Renal cortical epithelial cell (primary cell): ENCODE results near the gene TMEM127. TPM values are rescaled to one million over a fixed set of nuclear protein-coding genes. Genes with fewer than 3 reads are reported as not detected.
"Not testable (repeated sequence)": the region's sequence is repeated elsewhere in the genome, so short reads cannot be mapped to it uniquely, and the experiment has no call there.

Experiments used
- DNase-seq: peaks from one replicate; pipeline ENCODE4 v3.0.0-alpha.2; 2011; ENCODE audit warnings: low read depth
- total RNA-seq: library from RNA; depleted of rRNA; stranded (reverse); fragments of >200 nt; gene quantifications from 2 replicates; pipeline ENCODE4 v1.2.3, GENCODE V29; 2014

Gene TMEM127
- total RNA-seq, 1 donor from 2014 or later = 48.0 TPM

DNA sequence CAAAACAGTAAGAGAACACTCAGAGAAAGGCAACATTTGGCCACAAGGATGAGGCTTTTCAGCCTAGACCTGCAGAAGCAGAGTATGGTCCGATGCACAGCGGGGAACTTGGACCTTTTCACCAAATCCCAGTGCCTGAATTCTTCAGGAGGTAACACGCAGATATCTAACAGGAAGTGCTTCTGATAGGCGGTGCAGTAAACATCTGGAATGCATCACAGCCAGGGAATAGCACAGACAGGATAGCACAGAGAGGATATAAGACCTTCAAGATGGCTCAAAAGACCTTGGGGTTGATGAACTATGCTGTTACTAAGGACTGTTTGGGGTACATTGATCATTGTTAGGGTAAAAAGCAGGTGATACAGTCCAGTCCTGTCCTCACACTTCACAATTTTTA, 1.7 kb downstream of the TMEM127 start:
- no peak for DNase-seq

DNA sequence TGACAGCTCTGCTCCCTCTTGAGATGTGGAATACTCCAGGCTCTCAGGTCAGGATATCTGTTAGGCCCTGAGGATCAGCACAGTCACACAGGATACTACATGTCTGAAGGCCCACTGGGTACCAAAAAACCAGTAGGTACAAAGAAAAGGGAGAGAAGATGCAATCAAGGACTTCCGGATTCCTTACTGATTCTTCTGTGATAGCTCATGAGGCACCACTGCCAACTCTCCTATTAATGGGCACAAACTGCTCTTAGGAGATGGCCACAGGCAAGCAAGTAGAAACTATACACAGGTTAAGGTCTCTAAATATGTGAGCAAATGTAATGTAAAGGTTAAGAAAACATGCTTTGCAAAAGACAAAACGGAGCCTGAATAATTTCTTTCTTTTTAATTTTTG, 3.5 kb downstream of the TMEM127 start:
- no peak for DNase-seq

DNA sequence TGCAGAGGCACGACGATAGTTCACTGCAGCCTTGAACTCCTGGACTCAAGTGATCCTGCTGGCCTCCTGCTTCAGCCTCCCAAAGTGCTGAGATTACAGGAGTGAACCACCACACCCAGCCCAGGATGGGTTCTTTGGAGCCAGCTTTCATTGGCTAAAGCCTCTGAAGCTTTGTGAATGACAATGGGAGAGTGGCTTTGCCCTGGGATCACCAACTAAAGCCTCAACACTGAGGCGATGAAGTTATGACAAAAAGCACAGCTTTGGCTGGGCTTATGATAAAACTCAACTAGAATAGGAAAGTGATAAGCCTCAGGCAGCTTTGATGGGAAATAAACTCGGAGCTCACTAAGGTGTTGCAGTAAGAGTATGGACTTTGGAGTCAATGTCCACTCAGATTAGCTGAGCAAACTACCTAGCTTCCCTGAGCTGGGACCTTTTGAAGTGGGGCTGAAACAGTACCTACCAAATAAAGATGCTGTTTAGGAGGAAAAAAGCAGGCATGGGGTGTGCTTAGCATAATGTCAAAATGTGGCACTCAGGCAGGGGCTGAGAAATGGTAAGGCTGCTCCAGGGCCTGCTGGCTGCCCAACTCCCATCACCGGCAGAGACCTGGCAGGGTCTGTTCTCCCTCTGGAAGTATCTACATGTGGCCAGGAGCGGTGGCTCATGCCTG, 4.3 kb downstream of the TMEM127 start:
- no peak for DNase-seq

DNA sequence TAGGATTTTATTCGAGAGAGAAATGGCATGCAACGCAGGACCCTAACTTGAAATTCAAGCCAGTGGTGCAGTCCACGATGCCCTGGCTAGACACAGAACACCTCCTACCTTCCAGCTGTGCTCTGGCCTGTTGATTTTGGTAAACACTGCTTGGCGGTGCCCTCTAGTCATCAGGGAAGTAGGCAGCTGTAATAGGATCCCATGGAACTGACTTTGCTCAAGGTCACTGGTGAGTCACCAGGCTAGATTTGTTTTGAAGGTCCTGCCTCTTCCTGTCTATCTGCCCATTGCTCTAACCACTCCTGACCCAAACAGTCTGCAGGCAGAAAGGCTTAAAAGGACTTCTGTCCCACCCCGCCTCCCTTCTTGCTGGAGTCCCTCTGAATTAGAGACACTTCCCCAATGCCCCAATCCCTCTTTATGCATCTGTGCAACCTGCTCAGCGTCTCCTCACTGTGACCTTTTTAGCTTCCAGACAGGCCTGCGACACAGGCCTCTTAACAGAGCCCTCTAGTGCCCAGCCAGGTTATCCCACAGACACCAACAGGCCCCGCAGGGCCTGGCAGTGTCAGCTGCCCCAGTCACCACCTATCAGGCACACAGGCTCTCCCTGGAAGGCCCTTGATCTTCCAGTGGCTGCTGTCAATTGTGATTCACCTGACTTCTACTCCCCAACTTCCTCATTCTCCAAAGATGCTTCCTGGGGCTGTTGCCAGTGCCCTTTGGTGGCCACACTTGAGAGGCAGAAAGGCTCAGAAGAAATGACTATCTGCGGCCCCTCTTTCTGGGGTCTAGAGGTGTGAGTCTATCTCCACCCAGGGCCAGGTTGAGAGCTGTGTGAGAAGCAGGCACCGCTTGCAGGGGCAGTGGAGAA, 5.2 kb downstream of the TMEM127 start:
- peak; percentile 94 for DNase-seq

DNA sequence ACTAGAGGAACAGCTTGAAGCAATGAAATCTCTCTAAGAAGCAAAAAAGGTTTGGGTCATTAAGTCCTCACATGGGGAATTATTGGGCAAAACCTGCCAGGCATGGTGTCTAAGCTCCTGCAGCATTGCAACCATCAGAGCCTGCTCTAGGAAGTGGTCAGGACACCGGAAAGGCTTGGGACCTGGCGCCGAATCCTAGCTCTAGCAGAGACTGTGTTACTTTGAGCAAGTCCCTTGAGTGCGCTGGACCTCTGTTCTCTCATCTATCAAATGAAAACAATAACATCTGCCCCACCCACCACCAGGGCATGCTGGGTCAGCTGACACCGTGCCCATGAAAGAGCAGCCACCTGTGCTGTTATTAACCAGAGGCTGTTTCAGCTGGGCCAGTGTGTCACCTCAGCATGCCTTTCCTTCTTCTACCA, 6.3 kb downstream of the TMEM127 start:
- DNase-seq = peak; percentile 66

DNA sequence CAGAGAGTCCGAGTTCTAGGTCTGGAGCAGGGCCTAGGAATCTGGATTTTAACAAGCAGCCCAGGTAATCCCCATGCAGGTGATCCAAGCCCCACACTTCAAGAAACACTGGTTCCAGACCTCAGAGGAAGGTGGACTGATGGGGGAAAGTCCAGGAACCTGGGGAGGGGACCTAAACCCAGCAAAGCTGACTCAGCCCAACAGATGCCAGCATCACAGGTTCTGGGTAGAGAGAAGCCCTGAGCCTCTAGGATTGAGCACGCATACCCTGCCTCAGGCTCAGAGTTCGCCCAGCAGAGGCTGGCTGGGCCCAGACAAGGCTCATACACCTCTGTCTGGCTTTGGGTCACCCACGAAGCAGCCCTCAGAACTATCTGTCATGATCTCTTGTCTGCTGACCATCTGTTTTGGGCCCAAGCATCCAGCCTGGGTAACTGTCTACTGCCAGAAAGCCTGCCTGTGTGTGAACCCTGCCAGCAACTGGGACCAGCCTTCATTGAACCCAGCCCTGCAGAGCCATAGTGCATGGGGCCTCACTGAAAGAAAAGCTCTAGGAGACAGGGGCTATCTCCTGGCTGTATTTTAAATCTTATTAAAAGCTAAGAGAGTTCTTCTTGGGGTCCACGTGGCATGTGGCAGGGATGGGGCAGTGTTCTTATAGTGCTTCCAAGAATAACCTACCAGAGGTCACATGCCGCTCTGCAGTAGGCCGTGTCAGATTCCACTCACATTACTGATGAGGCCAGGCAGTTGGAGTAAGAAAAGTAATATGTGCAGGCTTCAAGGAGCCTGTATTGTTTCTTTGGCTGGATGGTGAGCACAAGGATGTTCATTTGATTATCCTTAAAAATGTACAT, 7.4 kb downstream of the TMEM127 start:
- no peak for DNase-seq

DNA sequence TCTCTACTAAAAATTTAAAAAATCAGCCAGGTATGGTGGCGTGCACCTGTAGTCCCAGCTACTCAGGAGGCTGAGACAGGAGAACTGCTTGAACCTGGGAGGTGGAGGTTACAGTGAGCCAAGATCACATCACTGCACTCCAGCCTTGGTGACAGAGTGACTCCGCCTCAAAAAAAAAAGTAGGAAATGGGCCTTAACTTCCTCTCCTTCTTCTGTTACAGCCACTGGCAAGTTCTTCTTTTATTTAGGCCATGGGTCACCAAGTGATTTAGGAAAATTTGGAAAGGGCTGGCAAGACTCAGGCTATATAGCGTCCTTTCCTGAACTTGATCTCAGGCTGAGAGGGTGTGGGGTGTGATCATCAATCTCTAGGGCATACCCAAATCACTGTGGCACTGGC, 8.1 kb downstream of the TMEM127 start:
- DNase-seq = not testable (repeated sequence)

DNA sequence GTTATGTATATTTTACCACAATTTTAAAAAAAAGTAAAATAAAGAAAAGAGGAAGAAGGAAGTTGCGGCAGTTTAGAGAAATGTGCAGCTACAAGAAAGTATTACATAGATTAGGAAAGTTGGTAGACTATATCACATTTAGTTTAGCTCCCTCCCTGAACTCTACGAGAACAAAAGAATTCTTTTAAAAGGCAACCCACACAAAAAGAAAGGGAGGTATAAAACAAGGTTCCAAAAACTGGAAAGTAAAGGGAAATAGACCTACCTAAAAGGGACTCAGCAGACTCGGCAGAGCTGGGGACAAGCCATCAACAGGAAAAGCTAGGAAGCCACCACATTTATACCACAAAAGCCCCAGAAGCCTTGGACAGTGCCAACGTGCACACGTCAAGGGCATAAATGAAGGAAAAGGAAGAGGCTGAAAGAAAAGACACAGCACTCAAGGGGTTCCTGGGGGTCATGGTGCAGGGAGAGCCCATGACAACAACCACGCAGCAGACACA, 9.1 kb downstream of the TMEM127 start:
- no peak for DNase-seq

DNA sequence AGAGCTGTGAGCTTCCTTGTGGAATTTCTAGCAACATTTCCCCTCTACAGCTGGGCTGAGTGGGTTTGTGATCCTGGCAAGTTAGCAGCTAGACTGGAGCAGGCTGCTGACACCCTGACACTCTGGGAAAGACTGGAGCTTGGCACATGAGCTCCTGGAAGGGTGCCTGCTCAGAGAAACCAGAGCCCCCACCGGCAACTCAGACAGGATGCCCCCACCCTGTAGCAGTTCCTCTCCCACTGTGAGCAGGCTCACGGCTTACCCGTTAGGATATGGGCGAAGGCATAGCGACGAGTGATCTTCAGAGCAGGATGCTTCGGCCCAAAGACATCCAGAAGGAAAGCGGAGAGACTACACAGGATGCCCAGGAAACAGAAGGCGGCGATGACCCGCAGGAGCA, 11.2 kb downstream of the TMEM127 start:
- DNase-seq = no peak

DNA sequence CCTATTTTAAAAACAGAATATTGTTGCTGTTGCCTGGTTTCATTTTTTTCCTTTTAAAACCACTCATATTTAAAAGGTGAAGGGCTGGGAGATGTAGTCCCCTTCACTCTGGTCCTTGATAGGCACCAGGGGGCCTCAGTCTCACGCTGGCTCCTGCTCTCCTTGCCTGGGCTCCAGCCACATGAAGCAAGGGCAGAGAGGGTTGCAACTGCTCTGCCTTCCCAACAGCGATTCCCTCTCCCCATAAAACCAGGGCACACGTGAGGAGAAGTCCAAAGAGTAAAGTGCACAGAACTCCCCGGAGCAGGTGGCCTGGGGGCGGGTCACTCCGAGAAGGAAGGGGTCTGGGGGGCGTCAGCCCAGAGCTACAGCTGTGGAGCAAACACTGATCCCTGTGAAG, 12.8 kb downstream of the TMEM127 start:
- no peak for DNase-seq

DNA sequence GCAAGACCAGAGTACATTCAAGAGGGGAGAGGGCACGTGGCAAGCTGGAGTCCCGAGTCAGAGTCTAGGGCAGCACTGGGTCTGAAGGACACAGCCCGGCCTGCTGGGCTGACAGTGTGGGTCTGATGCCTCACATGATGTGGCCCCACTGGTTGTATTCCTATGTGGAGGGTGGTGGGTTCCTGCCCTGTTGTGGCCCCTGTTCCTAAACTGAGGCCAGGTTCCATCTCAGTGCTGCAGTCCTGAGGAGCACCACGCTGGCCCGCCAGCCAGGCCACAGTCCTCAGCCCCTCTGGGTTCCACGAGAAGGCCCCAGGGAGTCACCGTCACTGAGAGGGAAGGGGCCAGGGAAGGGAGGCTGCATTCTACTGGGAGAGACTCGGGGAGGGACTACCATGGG, 13.3 kb downstream of the TMEM127 start:
- DNase-seq = no peak

DNA sequence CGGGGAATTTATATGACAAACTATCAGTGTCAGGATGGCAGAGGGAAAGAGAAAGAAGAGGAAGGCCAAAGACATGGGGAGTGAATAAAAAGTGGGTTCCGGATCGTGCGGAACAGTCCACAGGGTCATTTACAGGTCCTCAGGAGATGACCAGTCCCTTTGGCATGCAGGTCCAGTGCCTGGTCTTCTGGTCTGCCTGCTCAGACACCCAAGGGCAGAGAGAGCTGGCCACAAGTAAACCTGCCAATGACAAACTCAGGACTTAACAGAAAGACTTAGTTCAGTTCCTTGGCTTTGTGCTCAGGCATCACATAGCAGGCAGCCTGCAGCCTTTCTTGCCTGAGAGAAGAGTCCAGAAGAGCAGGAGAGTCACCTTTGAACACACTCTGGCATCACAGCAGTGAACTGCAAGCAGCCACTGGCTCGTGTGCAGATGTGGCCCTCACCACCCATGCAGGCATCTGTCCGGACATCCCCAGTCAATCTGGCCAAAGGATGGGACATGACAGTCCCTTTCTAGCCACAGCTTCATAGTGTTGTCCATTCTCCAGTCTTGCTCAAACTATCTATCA, 14.0 kb downstream of the TMEM127 start:
- peak; percentile 97 for DNase-seq

DNA sequence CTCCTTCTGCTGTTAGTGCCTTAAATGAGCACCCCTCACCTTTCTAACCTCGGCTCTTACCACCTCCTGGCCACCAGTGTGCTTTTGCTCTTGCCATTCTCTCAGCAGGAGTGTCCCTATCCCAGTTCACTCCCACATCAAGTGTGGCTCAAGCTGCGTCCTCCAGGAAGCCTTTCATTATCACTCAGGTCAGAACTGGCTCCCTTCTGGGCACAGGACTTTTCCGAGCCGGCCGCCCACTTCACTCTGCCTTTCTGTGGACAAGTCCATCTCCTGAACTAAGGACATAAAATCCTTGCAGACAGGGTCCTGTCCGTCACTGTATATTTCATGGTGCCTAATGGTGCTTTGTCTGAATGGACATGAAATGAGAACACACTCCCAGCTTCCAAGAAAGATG, 15.6 kb downstream of the TMEM127 start:
- no peak for DNase-seq

DNA sequence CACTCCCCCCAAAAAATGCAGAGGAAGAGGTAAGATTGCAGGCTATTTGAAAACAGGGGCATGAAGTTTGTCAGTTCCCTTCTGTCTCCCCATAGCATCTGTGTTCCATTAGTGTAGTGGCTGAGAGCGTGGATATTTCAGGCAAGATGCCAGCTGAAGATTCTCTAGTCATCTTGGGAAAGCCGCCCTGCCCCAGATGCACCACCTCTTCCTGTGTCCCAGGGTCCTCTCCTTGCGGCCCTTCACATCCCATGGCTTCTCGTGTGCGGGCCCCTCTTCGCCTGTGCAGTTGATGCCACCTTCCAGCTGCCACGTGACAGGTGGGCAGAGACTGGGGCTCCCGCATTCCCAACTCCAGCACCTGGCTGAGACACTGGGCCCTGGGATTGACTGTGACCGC, 16.1 kb downstream of the TMEM127 start:
- no peak for DNase-seq

DNA sequence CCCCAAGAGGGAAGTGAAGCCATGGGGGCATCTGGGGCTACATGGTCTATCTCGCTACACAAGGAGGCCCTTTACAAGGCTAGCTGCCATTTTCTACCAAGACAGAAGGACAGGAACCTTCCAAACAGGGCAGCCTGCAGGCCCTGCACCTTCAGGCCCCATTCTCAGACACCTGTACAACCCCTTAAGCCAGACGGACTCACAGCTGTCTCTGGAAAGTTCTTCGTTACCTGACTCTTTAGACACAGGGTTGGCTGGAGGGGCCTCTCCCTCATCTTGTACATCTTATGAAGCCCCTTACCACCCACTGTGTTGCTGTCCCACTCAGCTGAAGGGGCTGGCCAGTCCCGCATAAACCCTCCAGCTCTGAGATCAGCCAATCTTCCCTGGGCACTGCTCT, 17.2 kb downstream of the TMEM127 start:
- DNase-seq = no peak

DNA sequence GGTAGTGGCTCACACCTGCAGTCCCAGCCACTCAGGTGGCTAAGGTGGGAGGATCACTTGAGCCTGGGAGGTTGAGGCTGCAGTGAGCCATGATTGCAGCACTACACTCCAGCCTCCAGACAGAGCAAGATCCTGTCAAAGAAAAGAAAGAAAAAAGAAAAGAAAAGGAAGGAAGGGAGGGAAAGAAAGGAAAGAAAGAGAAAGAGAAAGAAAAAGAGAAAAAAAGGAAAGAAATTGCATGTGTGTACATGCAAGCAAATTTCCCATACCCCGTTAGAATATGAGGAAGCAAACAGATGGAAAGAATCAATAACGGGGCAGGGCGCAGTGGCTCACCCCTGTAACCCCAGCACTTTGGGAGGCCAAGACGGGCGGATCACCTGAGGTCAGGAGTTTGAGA, 17.9 kb downstream of the TMEM127 start:
- no peak for DNase-seq

DNA sequence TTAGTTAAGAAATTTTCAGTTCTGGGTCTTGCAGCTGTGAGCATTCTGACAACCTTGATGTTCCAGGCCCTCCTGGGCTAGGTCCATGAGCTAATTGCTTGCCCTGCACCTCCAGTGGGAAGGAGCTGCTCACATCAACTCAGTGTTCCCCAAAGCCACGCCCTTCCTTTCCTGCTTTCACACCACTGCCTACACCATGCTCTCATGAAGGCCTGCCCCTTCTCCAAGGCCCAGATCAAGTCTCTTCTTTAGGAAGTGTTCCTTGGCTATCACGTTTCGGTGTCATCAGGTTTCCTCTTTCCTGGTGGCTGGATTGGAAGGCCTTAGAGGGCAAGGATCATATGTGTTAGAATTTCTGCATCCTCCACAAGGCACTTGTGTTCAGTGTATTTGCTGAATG, 18.8 kb downstream of the TMEM127 start:
- no peak for DNase-seq

DNA sequence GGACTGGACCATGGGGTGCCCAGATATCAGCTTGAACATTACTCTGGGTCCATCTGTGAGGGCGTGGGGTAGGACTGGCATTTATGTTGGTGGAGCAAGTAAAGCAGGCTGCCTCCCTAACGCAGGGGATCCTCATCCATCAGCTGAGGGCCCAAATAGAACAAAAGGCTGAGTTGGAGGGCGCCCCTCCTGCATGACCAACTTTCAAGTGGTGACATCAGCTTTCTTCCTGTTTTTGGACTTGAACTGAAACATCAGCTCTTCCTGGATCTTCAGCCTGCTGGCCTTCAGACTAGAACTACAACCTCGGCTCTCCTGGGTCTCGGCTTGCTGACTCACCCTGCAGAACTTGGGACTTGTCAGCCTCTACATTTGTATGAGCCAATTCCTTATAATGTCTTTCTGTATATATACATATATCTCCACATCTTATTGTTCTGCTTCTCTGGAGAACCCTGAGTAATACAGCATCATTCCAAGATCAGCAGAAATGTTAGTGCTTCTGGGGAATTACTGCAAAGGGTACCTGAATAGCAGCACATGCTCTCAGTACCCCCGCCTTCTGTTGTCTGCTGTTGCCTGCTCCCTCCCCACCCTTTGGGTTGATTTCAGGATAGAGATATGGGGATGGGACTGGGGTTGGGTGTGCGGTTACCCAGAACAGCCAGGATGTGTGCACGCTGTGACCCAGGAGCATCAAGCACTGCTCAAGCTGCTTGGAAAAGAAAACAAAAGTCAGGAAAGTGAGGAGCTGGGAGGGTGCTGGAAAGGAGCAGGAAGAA, 20.0 kb downstream of the TMEM127 start:
- DNase-seq = no peak

DNA sequence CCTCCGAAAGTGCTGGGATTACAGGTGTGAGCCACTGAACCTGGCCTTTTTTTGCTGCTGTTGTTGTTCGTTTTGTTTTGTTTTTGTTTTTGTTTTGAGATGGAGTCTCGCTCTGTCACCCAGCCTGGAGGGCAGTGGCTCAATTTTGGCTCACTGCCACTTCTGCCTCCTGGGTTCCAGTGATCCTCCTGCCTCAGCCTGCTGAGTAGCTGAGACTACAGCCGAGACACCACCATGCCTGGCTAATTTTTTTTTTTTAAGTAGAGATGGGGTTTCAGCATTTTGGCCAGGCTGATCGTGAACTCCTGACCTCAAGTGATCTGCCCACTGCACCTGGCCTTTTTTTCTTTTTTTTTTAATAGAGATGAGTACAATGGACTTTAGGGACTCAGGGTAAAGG, 22.0 kb downstream of the TMEM127 start:
- no peak for DNase-seq

DNA sequence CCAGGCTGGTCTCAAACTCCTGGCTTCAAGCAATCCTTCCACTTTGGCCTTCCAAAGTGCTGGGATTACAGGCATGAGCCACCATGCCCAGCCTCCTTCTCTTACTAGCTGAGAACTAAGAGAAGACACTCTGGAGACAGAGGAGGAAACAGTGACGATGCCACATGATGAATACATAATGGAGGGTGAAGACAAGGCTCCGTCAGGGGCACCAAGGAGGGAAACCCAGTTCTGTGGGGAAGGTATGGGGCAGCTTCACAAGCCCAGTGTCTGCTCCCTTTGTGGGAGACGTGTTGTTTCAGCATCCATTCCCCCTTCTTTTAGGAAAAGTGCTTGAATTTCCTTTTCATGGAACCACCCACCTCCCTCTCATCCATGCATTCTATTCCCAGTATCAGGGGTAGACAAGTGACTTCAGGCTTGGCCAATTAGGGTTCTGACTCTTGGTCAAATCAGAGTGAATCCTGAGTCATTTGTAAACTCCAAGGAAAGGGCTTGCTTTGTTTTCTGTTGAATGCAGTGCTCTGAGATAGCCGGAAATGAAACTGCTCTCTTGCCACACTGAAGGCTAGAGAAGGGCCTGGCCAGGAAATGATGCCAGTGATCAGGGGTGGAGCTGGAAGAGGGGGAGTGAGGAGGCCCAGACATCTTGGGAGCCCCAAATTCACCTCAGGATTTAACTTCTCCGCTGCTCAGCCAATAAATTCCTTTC, 23.7 kb downstream of the TMEM127 start:
- DNase-seq = peak; percentile 8
